ENCODE measurements around the gene MRPL38.

Gene MRPL38

DNA sequence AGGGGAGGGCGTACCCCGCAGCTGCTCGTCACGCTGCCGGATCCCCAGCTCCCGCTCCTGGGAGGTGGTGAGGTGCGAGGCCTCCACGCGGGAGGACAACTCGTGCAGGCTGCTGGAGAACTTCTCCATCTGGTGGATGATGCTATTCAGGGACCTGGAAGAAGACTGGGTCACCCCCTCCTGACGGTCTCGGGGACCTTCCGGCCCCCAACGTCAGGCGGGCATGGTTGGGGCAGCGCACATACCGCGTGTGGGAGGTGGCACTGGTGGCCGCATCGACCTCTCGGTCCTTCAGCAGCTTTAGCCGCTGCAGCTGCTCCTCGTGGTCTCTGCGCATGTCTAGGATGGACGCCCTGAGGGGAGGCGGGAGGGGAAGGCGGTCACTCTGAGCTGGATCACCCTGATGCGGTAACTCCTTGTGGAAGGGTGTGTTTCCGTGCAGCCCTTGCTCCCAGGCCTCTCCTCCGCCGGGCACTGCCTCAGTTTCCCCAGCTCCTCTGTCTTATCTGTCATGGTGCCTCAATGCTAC, 13.3 kb upstream of the MRPL38 start:
- TF ChIP-seq, protein P1, sequence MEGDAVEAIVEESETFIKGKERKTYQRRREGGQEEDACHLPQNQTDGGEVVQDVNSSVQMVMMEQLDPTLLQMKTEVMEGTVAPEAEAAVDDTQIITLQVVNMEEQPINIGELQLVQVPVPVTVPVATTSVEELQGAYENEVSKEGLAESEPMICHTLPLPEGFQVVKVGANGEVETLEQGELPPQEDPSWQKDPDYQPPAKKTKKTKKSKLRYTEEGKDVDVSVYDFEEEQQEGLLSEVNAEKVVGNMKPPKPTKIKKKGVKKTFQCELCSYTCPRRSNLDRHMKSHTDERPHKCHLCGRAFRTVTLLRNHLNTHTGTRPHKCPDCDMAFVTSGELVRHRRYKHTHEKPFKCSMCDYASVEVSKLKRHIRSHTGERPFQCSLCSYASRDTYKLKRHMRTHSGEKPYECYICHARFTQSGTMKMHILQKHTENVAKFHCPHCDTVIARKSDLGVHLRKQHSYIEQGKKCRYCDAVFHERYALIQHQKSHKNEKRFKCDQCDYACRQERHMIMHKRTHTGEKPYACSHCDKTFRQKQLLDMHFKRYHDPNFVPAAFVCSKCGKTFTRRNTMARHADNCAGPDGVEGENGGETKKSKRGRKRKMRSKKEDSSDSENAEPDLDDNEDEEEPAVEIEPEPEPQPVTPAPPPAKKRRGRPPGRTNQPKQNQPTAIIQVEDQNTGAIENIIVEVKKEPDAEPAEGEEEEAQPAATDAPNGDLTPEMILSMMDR (conservative IDR thresholded peaks at IDR 0.05): no peak
- no peak for TF ChIP-seq ZFX (IDR thresholded peaks at IDR 0.05)
- H3K27ac ChIP-seq: no peak overlapping the region

DNA sequence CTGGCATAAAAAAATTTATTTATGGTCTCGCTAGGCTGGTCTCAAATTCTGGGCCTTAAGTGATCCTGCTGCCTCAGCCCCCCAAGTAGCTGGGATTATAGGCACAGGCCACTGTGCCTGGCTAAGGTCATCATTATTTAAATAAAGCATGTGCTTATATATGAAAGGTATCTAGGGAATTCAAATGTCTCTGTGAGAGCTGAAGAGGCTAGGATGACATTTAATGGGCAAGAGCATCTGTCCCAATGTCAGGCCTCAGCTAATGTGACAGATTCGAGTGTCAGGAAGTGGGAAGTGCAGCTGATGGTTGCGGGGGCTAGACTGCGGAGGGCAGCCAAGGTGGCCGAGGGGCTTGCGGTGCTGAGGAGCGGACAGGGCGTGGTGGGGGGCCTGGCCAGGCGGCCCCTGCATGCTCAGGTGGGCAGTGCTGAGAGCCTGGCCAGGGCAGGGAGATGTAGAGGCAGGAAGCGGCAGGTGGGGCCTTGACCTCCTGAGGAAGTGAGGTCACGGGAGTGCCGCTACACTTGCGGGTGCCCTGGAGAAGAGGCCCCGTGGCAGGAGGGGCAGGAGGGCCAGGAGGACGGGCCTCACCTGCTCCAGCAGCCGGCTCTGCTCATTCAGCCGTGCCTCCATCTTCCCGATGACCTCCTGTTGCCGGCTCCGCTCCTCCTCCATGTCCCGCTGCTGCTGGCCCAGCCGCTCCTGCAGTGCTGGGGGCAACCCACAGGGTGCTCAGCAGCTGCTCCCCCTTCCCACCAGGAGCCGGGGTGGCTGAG, 12.6 kb upstream of the MRPL38 start:
- no peak overlapping the region for H3K27ac ChIP-seq
- TF ChIP-seq ZFX (IDR thresholded peaks at IDR 0.05): no peak
- TF ChIP-seq, protein P1 (conservative IDR thresholded peaks at IDR 0.05): no peak

DNA sequence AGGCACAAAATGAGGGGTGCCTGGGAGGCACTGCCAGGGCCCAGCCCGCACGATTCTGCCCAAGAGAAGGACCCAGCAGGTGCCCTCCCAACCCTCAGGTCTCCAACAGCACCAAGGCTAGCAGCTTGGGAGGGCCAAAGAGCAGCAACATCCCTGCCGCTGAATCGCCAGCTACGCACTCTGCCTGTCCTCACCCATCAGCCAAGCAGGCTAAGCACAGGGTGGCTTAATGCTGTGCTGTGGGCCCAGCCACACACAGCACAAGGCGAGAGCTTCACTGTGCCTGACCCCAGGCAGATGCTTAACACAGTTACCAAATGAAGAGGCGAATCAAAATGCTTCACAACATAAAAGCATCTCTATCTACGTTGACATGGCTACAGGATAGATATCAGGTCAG, 10.6 kb upstream of the MRPL38 start:
- H3K27ac ChIP-seq: no peak overlapping the region
- TF ChIP-seq ZFX (IDR thresholded peaks at IDR 0.05): no peak
- TF ChIP-seq, protein P1 (conservative IDR thresholded peaks at IDR 0.05): no peak

DNA sequence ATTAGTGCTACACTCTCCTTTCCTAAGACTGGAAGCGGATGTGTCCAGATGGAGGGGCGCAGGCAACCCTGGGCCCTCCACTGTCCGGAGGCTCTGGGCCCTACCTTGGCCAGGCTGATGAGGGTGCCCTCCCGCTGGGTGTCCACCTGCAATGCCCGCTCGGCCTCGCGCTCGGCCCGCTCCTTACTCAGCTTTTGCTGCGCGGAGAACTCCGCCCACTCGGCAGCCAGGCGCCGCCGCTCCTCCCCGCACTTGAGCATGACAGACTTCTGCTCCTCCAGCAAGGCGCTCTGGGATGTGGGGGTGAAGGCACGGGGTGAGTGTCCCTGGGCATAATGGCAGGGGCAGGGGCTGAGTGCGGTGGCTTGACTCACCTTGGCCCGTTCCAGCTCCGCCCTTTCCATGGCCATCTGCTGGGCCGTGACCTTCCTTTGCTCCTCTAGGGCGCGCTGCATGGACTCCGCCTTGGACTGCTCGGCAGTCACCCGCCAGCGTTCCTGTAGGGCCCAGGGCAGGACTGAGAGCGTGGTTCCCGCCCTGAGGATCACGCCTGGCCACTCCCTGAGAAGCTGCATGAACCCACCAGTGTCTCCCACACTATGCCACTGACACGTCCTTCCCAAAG, 10.1 kb upstream of the MRPL38 start:
- H3K27ac ChIP-seq: no peak overlapping the region
- TF ChIP-seq, protein P1 (conservative IDR thresholded peaks at IDR 0.05): no peak
- TF ChIP-seq ZFX (IDR thresholded peaks at IDR 0.05): no peak

DNA sequence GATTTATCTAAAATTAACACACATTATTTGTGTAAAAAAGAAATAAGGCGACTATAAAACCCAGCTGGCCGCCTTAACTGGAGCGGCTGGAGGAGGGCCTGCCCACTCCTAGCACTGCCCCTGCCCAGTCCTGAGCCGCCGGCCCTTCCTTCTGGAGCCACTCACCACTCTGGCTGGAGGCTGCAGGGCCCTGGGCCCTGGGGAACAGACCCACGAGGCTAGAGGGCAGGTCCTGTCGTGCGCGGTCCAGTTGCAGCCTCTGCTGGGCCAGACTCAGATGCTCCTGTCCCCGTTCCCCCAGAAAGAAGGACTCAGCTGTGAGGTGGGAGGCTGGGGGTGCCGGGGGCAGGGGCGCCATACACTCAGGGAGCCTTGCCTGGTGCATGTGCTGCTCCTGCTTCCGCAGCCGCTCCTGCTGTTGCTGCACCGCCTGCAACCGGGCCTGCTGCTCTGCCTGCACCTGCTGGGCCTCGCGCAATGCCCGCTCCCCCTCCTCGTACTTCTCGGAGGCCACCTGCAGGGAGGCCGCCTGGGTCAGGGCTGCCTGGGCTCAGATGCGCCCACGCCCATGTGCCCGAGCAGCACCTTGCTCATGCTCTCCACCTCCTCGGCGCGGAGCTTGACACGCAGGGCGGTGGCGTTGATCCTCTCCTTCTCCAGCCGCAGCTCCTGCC, 9.0 kb upstream of the MRPL38 start:
- TF ChIP-seq, protein P1 (conservative IDR thresholded peaks at IDR 0.05): no peak
- no peak for TF ChIP-seq ZFX (IDR thresholded peaks at IDR 0.05)
- H3K27ac ChIP-seq: no peak overlapping the region

DNA sequence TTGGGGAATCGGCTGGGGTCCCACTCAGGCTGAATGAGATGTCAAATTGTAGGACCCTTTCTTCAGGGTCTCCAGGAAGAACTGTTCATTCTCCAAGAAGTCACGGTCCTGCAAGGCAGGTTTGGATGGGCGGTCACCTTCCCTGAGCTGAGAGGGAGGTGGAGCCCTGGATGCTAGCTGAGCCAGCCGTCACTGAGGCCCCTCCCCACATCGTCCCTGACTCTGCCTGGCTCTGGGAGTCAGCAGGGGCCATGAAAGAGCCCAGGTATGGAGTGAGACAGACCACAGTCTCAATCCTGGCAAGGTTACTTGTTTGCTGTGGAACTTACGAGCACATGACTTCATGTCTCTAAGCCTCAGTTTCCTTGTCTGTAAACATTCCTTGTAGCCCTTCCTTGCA, 6.0 kb upstream of the MRPL38 start:
- H3K27ac ChIP-seq: no peak overlapping the region
- no peak for TF ChIP-seq ZFX (IDR thresholded peaks at IDR 0.05)
- TF ChIP-seq, protein P1 (conservative IDR thresholded peaks at IDR 0.05): no peak
